IPS-18a (cell line): ENCODE results near the gene GAB2.

Experiments
- H3K27ac ChIP-seq: one replicate; pipeline ENCODE4 v1.5.1; 2013; ENCODE audit warnings: low read length
- H3K27me3 ChIP-seq: one replicate; pipeline ENCODE4 v1.6.1; 2013; ENCODE audit warnings: mild to moderate bottlenecking, low read length; ENCODE audit not compliant: control insufficient read depth, insufficient read depth
- H3K36me3 ChIP-seq: one replicate; pipeline ENCODE4 v1.6.1; 2013; ENCODE audit warnings: low read depth, low read length; ENCODE audit not compliant: control insufficient read depth
- H3K4me1 ChIP-seq: one replicate; pipeline ENCODE4 v1.6.1; 2013; ENCODE audit warnings: low read depth, low read length; ENCODE audit not compliant: control insufficient read depth
- H3K4me3 ChIP-seq: one replicate; pipeline ENCODE4 v1.5.1; 2013; ENCODE audit warnings: low read length
- H3K9ac ChIP-seq: one replicate; pipeline ENCODE4 v1.6.1; 2013; ENCODE audit warnings: mild to moderate bottlenecking, low read length, moderate library complexity
- H3K9me3 ChIP-seq: one replicate; pipeline ENCODE4 v1.6.1; 2013; ENCODE audit warnings: low read depth, low read length; ENCODE audit not compliant: control insufficient read depth

Gene GAB2

DNA sequence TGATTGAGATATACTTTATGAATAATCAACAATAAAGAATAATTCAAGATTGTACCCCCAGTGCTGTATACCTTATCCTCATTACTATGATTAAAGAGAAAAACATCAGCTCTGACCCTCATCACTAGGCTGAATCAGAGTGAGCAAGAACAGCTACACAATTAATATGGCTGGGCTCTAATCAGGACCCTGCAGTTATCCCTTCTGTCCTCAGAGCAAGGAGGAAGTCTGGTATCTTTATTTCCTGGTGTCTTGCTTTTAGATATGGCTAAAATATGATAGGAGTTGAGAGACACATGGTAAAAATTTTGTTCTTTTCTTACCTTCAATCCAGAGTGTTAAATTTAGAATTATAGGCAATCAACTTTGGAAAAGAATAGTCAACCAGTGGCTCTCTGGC lies 28.6 kb upstream of the GAB2 start:
- Histone ChIP-seq H3K9ac (no peak overlapping the region), H3K27me3 (no peaks in the 10 kb centered on the region), H3K36me3 (peaks cover 15% of the 10 kb centered on the region), H3K27ac (no peak overlapping the region), H3K9me3 (no peaks in the 10 kb centered on the region), H3K4me3 (no peak overlapping the region), H3K4me1 (no peaks in the 10 kb centered on the region)

DNA sequence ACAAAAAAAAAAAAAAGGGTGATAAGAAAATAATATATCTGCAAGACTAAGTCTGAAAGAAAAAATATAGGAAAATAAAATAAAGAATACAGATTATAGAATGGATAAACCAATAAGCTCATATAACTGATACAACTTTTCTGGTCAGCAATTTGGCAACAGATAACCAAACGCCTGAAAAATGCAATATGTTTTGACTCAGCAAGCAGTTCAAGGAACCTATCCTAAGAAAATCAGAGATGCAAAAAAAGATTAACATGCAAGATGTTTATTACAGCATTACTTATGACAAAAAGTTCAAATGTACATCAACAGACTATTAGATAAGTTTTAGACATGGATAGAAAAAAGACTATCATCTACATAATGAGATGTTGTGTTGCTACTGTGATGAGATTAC lies 27.1 kb upstream of the GAB2 start:
- Histone ChIP-seq H3K9ac (no peak overlapping the region), H3K4me1 (no peaks in the 10 kb centered on the region), H3K27ac (no peak overlapping the region), H3K4me3 (no peak overlapping the region), H3K27me3 (no peaks in the 10 kb centered on the region), H3K9me3 (no peaks in the 10 kb centered on the region), H3K36me3 (peaks cover 18% of the 10 kb centered on the region)

DNA sequence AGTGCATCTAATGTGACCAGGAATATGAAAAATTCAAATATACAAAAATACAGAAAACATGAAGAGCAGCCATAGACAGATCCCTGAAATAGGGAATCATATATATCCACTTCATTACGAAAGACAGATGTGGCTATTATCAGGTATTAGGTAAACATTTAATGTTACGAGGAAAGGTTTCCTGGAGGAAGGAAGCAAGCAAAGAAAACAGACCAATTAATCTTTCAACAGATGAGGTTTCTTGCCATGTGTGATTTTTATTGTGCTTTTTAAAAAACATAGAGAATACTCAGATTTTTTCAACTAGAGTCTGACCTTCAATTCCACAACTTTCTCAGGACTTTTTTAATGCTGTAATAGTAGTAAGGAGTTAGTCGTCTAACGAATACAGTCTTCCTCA lies 24.3 kb upstream of the GAB2 start:
- H3K36me3 ChIP-seq, result peaks cover 18% of the 10 kb centered on the region
- no peak overlapping the region for H3K4me3 ChIP-seq
- no peaks in the 10 kb centered on the region for H3K9me3 ChIP-seq
- no peaks in the 10 kb centered on the region for H3K27me3 ChIP-seq
- no peak overlapping the region for H3K27ac ChIP-seq
- H3K9ac ChIP-seq, result no peak overlapping the region
- no peaks in the 10 kb centered on the region for H3K4me1 ChIP-seq

DNA sequence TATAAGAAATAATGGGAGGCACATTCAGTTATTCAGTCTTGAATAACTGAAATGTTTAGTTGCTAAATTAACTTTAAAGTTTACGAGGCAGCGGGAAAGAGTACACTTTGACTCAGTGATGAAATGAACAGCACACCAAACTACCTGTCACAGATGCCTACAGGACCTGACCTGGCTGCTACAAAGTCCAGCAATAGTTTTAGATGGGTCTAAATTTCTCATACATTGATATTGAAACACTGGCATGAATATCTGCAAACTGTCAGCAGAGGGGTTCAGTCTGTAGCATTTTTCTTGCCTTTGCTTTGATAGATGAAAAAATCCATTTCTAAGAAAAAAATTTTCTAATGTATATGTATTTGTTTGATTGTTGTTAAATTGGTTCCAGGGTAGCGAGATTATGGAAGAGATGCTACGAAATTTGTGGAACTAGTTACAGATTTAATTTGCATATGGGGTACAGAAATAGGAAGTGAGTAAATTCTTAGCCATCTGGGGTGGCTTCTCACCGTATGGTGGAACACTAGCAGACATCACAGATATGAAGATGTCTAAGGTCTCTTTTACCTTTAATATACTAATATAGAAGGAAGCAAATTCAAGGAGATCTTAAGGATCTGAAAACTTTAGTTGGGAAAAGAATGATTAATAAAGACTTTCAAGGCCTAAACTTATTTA lies 20.8 kb upstream of the GAB2 start:
- H3K9ac ChIP-seq, result no peak overlapping the region
- H3K27ac ChIP-seq, result no peak overlapping the region
- H3K36me3 ChIP-seq, result peaks cover 17% of the 10 kb centered on the region
- no peaks in the 10 kb centered on the region for H3K4me1 ChIP-seq
- no peaks in the 10 kb centered on the region for H3K27me3 ChIP-seq
- H3K4me3 ChIP-seq, result no peak overlapping the region
- H3K9me3 ChIP-seq, result no peaks in the 10 kb centered on the region

DNA sequence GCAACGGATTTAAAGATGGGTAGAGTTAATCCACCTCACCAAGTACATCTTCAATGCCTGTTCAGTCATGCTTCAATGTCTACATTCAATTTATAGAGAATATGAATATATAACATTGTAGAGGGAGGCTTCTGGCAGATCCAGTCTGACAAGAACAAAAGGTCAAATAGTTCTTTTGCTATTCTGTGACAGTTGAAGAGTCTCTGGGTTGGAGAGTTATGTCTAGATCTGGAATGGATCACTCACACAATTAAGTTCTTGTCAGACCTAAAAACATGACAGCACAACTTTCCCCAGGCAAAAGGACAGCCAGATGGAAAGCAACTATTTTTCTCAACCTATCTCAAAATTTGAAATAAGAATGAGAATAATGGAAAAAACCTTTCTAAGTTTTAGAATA lies 15.3 kb upstream of the GAB2 start:
- no peaks in the 10 kb centered on the region for H3K27me3 ChIP-seq
- H3K9ac ChIP-seq, result no peak overlapping the region
- no peaks in the 10 kb centered on the region for H3K4me1 ChIP-seq
- no peak overlapping the region for H3K4me3 ChIP-seq
- H3K9me3 ChIP-seq, result no peaks in the 10 kb centered on the region
- H3K36me3 ChIP-seq, result no peaks in the 10 kb centered on the region
- H3K27ac ChIP-seq, result no peak overlapping the region

DNA sequence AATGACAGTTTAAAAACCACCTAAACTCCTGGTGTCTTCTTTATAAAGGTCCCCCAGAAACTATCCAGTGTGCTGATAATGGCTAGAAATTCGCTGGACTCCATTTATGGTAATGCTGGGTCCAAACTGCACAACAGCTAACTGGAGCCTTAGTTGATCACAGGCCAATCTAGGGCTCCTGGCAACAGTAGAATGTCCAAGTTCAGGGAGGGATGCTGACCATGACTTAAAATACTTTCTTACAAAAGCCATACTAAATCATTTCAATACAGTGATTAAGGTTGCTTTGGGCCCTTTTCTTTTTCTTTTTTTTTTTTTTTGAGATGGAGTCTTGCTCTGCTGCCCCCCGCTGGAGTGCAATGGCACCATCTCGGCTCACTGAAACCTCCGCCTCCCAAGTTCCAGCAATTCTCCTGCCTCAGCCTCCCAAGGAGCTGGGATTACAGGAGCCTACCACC lies 14.5 kb upstream of the GAB2 start:
- Histone ChIP-seq H3K27ac (no peak overlapping the region), H3K9ac (no peak overlapping the region), H3K4me3 (no peak overlapping the region), H3K36me3 (no peaks in the 10 kb centered on the region), H3K4me1 (no peaks in the 10 kb centered on the region), H3K27me3 (no peaks in the 10 kb centered on the region), H3K9me3 (no peaks in the 10 kb centered on the region)

DNA sequence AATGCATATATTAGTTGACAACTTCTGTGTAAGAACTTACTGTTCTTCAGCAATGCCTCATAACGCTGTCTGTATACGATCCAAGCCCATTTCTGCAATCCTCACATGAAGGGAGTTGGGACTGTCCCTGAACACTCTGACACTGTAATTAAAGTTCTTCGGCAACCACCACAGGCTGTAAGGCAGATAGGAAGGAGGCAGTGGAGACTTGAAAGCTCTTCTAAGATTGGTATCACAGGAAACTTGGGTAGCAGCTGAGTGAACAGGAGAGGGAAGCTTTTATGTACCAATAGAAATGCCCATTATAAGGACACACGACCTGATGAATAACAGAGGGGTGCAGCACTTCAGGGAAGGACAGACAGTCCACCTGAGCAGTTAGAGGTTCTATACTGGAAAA lies 12.0 kb upstream of the GAB2 start:
- Histone ChIP-seq H3K4me1 (peaks cover 11% of the 10 kb centered on the region), H3K27ac (no peak overlapping the region), H3K27me3 (no peaks in the 10 kb centered on the region), H3K9me3 (no peaks in the 10 kb centered on the region), H3K36me3 (no peaks in the 10 kb centered on the region), H3K4me3 (no peak overlapping the region), H3K9ac (no peak overlapping the region)

DNA sequence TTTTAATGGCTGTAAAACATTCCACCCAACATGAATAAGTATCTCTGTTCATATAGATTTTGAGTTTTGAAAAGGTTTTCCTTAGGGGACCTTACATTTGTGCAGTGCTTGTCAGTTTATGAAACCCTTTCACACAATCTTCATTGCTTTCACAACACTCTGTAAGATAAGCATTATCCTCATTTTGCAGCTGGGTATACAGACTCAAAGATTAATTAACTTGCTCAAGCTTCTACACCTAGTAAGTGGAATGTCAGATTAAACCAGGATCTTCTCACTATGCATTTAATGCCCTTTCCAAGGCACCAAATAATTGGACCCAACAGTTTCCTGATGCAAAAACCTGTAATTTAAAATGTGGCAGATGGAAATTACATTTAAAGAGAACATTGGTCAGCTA lies 11.6 kb upstream of the GAB2 start:
- no peaks in the 10 kb centered on the region for H3K9me3 ChIP-seq
- no peak overlapping the region for H3K27ac ChIP-seq
- H3K4me1 ChIP-seq, result peaks cover 15% of the 10 kb centered on the region
- H3K36me3 ChIP-seq, result no peaks in the 10 kb centered on the region
- H3K27me3 ChIP-seq, result no peaks in the 10 kb centered on the region
- no peak overlapping the region for H3K9ac ChIP-seq
- no peak overlapping the region for H3K4me3 ChIP-seq

DNA sequence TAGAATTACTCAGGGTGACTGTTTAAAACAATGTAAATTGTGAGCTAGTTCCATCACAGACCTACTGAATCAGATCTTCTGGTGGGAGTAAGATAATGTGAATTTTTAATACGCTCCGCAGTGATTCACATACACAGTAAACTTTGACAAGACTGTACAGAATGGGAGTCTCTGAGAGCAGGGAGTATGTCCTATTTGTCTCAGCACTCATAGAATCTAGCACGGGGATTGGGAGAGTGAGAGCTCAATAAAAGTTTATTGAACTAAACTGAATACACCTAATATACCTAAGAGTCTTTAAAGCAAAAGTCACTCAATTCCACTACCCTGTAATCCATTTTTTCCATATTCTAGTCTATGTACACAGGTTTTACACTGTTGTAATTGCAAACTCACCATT lies 11.2 kb upstream of the GAB2 start:
- Histone ChIP-seq H3K27me3 (no peaks in the 10 kb centered on the region), H3K27ac (no peak overlapping the region), H3K9me3 (no peaks in the 10 kb centered on the region), H3K4me3 (no peak overlapping the region), H3K4me1 (peaks cover 17% of the 10 kb centered on the region), H3K9ac (no peak overlapping the region), H3K36me3 (no peaks in the 10 kb centered on the region)

DNA sequence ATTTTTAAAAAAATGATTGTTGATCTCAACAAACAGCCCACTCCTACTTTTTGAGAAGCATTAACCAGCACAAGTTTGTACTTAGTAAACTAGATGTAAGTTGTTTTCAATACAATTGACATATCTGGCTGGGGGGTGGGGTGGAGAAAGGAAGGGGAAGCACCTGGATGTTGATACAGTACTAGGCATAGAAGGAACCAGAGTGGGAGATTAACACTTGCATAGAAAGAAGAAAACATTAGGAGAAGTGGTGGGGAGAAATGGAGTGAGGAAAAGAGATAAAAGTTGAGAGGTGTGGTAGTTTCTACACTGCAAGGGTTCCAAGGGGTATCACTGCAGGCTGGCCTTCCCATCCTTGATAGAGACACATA lies 10.6 kb upstream of the GAB2 start:
- Histone ChIP-seq H3K4me3 (no peak overlapping the region), H3K4me1 (peaks cover 17% of the 10 kb centered on the region), H3K9ac (no peak overlapping the region), H3K9me3 (no peaks in the 10 kb centered on the region), H3K27ac (no peak overlapping the region), H3K27me3 (no peaks in the 10 kb centered on the region), H3K36me3 (no peaks in the 10 kb centered on the region)

DNA sequence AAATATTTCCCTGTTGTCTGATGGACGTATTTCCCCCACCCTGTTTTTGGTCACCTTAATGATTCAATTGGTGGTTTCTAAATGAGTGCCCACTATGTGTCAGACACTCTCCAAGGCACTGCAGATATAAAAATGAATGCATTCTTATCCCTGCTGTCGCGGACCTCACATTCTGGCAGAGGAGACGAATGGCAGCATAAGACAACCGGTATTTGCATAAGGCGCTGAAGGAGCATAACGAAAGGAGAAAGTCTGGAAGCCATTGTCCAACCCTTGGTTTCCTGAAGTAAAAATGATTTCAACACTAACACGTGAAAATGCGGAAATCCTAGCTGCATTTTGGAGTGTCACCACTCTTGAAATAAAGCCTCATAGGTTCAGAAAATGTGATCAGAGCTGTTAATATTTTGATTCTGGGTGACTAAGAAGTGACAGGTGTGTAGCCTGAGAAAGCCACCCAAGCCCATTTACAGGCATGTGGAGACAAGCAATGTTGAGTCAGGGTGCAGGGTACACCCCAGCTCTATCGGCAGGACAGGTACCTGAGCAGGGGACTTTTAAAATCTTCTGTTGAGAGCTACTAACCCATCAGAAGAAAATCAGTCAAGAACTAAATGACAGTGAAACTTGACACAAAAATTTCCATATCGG lies 10.1 kb upstream of the GAB2 start:
- Histone ChIP-seq H3K4me3 (no peak overlapping the region), H3K4me1 (peaks cover 17% of the 10 kb centered on the region)

DNA sequence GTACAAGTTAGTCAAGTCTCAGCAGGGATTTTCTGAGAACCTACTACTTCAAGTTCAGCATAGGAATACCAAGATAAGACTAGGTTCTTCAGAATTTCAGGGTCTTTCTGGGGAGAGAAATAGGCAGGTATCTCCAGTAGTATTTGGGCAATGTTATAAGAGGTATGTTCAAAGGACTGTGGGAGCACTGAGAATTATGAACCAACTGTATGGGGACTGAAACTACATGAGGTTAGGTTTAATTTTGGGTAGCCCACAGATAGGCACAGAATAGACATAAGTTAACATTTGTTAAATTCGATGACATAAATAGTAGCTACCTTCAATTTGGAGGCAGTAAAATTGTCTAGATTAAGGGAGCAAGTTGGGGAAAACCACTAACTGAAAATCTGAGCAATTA lies 9.2 kb upstream of the GAB2 start:
- H3K4me1 ChIP-seq, result peaks cover 17% of the 10 kb centered on the region
- H3K9ac ChIP-seq, result no peak overlapping the region
- H3K27ac ChIP-seq, result no peak overlapping the region
- H3K9me3 ChIP-seq, result no peaks in the 10 kb centered on the region
- H3K4me3 ChIP-seq, result no peak overlapping the region
- H3K36me3 ChIP-seq, result no peaks in the 10 kb centered on the region
- no peaks in the 10 kb centered on the region for H3K27me3 ChIP-seq

More for the DNA sequence above, 10.1 kb upstream of the GAB2 start:
- Histone ChIP-seq H3K9me3 (no peaks in the 10 kb centered on the region), H3K27ac (no peak overlapping the region), H3K27me3 (no peaks in the 10 kb centered on the region), H3K36me3 (no peaks in the 10 kb centered on the region), H3K9ac (no peak overlapping the region)
